SJSA1 (cell line): ENCODE measurements around the gene KLHL30. TPM values are rescaled to one million over a fixed set of nuclear protein-coding genes. Genes with fewer than 3 reads are reported as not detected.
A peak's percentile ranks its signal among the peaks of the same experiment; 100 is the strongest.

Experiments used
- DNase-seq, 2 experiments: peaks; one replicate each; pipeline ENCODE4 v3.0.0-alpha.2; 2015 to 2020; ENCODE audit warnings: low spot score in 2 of 2, low read depth in 1 of 2
- H3K27ac ChIP-seq: fragments of 250-450 bp; sonication (Bioruptor Pico); 2 replicates; pipeline ENCODE4 v1.5.1; 2020; ENCODE audit warnings: mild to moderate bottlenecking, moderate library complexity
- H3K27me3 ChIP-seq: fragments of 250-450 bp; sonication (Bioruptor Pico); replicated peaks from 2 replicates; pipeline ENCODE4 v1.5.1; 2020; ENCODE audit warnings: mild to moderate bottlenecking, moderate library complexity
- H3K36me3 ChIP-seq: fragments of 250-450 bp; sonication (Bioruptor Pico); 2 replicates; pipeline ENCODE4 v1.5.1; 2020; ENCODE audit warnings: mild to moderate bottlenecking
- H3K4me1 ChIP-seq: fragments of 250-450 bp; sonication (Bioruptor Pico); replicated peaks from 2 replicates; pipeline ENCODE4 v1.6.1; 2021; ENCODE audit warnings: mild to moderate bottlenecking
- H3K4me3 ChIP-seq: fragments of 250-450 bp; sonication (Bioruptor Pico); 2 replicates; pipeline ENCODE4 v1.5.1; 2020; ENCODE audit warnings: mild to moderate bottlenecking
- H3K9me3 ChIP-seq: fragments of 250-450 bp; sonication (Bioruptor Pico); replicated peaks from 2 replicates; pipeline ENCODE4 v1.5.1; 2020; ENCODE audit warnings: mild to moderate bottlenecking
- total RNA-seq: library from RNA; depleted of rRNA; stranded (reverse); fragments of >200 nt; shearing (Covaris generic); gene quantifications from 2 replicates; pipeline ENCODE4 v1.2.3, GENCODE V29; 2014

KLHL30 gene
- total RNA-seq, 1 experiment from 2014 or later = 1.5 TPM

DNA sequence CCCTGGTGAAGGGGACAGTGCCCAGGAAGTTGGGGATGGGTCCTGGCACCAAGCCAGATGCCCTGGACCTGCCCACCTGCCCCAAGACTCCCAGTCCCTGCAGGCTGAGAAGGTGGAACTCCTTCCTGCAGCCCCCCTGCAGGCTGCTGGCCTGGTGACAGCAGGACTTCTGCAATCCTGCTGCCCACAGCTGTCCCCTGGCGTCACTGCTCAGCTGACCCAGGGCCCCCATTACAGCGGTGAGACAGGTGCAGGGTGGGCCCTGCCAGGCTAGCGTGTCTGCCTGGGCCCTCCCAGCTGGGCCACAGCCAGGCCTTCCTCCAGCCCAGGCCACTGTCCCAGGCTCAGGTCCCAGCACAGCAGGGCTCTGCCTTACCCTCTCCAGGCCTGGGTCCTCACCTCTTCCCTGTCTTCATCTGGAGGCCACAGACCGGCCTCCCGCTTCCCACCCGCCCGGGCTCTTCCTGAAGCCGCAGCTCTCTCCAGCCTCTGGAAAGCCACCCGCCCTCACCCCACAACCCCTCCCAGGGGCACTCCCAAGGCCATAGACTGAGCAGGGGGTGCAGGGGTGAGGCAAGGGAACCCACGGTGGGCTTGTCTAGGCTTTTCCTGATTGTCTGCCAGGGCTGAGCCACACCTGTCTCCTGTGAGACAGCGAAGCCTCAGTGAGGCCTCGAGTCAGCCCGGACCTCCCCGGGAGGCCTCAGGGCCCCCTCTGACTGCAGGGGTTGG is 11.5 kb downstream of the KLHL30 start:
- no peak overlapping the region for H3K4me3 ChIP-seq
- no peak for DNase-seq
- no peak overlapping the region for H3K27ac ChIP-seq
- 0 out of 2 replicates have a peak, but pooled peaks cover under 1% of the 10 kb centered on the region for H3K4me1 ChIP-seq
- no peaks in the 10 kb centered on the region for H3K27me3 ChIP-seq
- H3K9me3 ChIP-seq = no peaks in the 10 kb centered on the region; the same call in 1 of the 2 replicates
- no peaks in the 10 kb centered on the region for H3K36me3 ChIP-seq

DNA sequence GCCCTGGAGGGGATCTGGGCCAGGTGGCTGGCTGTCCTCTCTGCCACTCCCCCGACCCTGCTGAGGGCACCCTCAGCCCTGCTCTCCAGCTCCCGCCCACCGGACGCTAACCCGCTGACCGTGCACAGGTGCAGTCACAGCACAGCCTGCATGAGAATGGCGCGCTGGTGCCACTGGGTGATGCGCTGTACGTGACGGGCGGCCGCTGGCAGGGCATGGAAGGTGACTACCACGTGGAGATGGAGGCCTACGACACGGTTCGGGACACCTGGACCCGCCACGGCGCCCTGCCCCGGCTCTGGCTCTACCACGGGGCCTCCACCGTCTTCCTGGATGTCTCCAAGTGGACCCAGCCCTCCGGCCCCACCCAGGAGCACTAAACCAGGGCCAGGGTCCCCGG is 12.2 kb downstream of the KLHL30 start:
- no peaks in the 10 kb centered on the region; the same call in 1 of the 2 replicates for H3K9me3 ChIP-seq
- no peak for DNase-seq
- H3K4me1 ChIP-seq = no peaks in the 10 kb centered on the region
- H3K27me3 ChIP-seq = no peaks in the 10 kb centered on the region
- no peak overlapping the region for H3K4me3 ChIP-seq
- H3K27ac ChIP-seq = no peak overlapping the region
- H3K36me3 ChIP-seq = no peaks in the 10 kb centered on the region

DNA sequence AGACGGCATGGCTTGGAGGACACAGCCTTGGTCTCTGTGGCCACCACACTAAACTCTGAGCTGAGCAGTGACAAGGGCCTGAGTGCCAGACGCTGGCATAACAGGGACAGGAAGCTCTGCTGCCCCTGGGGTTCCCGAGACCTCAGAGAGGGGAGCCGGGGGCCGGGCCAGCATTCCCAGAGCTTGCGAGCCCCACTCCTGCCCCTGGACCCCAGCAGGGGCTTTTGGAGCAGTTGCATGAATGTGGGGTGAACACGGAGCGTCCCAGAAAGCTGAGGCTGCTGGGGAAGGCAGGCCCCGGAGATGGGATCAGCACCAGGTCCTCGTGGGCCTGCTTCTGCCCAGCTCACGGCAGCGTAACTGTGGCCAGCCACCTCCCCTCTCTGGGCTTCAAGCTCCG is 12.7 kb downstream of the KLHL30 start:
- H3K36me3 ChIP-seq = no peaks in the 10 kb centered on the region
- H3K9me3 ChIP-seq = no peaks in the 10 kb centered on the region; the same call in 1 of the 2 replicates
- DNase-seq = no peak
- no peaks in the 10 kb centered on the region for H3K4me1 ChIP-seq
- no peak overlapping the region for H3K27ac ChIP-seq
- H3K4me3 ChIP-seq = no peak overlapping the region
- H3K27me3 ChIP-seq = no peaks in the 10 kb centered on the region

DNA sequence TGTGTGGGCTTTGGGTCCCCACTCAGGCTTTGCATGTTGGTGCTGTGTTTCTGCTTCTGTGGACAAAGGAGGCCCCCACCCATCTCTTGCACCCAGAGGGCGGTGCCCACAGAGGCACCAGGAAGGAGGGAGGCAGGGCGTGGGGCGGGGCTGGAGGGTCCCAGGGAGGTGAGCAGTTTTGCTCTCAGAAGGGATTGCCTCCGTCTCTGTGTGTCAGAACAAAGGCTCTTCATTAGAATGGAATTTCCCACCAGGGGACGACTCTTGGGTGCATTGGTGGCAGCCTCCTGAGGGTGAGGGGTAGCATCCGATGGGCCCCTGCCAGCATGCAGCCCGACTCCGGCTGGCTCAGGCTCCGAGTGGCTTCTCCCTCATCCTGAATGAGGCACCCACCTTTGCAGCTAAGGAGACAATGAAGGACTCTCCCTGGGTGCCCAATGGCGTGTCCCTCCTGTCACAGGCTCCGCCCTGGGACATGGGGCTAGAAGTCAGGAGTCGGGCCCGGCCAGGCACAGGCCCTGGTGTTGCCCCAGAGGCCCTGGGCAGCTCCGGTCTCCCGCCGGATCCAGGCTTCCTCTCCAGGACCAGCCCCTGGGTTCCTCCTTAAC is 13.3 kb downstream of the KLHL30 start:
- DNase-seq = no peak
- no peak overlapping the region for H3K27ac ChIP-seq

DNA sequence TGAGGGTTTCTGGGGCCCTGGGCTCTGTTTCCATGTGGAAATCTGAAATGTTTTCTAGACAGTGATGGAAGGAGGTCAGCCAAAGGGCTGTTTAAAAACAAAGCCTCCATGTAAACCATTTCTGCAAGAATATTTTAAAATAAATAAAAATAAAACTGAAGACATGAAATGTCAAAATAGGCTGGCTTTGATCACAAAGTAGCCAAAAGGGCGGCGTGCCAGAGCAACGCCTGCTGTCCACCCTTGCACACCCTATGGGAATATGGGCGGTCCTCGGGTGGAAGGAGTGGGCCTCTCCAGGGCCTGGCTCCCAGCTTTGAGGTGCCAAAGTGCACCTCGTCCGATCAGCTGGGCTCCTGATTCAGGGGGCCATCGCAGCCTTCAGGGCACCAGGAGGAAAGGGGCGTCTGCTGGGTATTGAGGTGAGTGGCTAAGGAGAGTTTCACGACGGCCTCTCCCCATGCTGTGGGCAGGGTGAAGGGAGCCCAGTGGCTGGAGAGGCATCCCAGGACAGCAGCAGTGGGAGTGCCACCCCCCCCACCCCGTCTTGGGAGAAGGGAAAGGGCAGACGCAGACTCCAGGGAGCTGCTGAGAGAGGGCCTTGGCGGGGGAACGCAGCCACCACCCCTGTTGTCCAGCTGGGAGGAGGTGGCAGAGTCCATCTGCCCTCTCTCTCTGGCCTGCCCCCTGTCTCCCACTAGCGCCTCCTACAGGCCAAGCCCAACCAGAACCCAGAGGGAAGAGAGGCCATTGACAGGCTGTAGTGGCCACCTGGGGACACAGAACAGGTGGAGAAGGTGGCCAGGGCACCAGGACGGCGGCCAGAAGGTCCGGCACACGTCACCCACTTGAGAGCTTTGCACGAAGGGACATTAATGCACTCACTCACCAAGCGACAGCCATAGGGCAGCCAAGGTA is 14.6 kb downstream of the KLHL30 start:
- Histone ChIP-seq H3K9me3 (no peaks in the 10 kb centered on the region; the same call in 1 of the 2 replicates), H3K4me1 (no peaks in the 10 kb centered on the region), H3K27ac (no peak overlapping the region), H3K36me3 (no peaks in the 10 kb centered on the region), H3K4me3 (no peak overlapping the region), H3K27me3 (no peaks in the 10 kb centered on the region)
- DNase-seq = no peak

More for the DNA sequence above, 13.3 kb downstream of the KLHL30 start:
- Histone ChIP-seq H3K9me3 (no peaks in the 10 kb centered on the region; the same call in 1 of the 2 replicates), H3K4me1 (no peaks in the 10 kb centered on the region), H3K27me3 (no peaks in the 10 kb centered on the region), H3K4me3 (no peak overlapping the region), H3K36me3 (no peaks in the 10 kb centered on the region)

DNA sequence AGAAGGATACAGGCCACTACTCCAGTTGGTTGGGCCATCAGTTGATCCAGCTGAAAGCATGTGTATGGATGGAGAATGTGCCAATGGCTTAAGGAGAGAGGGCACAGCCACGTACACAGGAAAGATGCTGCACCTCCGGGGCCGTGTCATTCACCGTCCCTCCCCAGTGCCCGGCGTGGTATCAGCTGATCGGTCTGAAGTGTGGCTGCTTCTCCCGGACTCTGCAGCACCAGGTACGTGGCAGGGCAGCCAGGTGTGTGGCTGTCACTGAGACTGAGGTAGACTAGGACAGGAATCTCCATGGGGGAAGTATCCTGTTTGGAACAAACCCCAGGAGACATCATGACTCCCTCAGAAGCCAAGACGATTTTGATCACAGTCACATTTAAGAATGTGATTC is 16.1 kb downstream of the KLHL30 start:
- H3K9me3 ChIP-seq = no peaks in the 10 kb centered on the region; the same call in 1 of the 2 replicates
- no peaks in the 10 kb centered on the region for H3K27me3 ChIP-seq
- peaks cover 8% of the 10 kb centered on the region for H3K4me1 ChIP-seq
- H3K27ac ChIP-seq = no peak overlapping the region
- no peak overlapping the region for H3K4me3 ChIP-seq
- no peak for DNase-seq
- no peaks in the 10 kb centered on the region for H3K36me3 ChIP-seq

DNA sequence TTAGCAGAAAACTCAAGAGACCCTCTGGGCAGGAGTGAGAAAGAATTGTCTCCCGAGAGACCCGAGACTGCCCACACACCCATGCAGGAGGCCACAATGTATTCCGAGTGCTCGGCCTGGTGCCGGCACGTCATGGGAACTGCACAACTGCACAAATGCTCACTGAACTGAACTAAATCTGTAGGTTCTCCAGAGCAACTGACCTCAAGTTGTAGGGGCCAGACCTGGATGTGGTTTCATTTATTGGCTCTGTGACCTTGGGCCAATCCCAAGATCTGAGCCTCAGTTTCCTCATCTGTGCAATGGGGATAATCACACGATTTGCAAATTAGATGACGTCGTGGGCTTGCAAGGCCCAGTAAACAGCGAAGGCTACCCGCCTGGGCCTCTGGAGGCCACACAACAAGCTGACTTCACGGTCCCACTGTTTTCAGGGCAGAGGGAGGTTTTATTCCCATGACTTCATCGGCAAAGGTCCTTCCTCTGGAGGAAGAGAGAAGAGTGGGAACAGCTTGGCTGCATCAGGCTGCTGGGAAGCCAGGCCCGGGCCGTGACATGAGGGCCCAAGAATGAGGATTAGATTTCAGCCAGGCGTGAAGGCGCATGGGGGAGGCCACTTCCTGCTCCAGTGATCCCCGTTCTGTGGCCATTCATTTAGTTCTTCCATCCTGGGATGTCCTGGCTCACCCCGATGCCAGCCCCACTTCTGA is 16.7 kb downstream of the KLHL30 start:
- Histone ChIP-seq H3K9me3 (no peaks in the 10 kb centered on the region; the same call in 1 of the 2 replicates), H3K4me1 (peaks cover 11% of the 10 kb centered on the region), H3K27ac (no peak overlapping the region), H3K27me3 (no peaks in the 10 kb centered on the region), H3K36me3 (no peaks in the 10 kb centered on the region), H3K4me3 (no peak overlapping the region)
- DNase-seq = no peak

DNA sequence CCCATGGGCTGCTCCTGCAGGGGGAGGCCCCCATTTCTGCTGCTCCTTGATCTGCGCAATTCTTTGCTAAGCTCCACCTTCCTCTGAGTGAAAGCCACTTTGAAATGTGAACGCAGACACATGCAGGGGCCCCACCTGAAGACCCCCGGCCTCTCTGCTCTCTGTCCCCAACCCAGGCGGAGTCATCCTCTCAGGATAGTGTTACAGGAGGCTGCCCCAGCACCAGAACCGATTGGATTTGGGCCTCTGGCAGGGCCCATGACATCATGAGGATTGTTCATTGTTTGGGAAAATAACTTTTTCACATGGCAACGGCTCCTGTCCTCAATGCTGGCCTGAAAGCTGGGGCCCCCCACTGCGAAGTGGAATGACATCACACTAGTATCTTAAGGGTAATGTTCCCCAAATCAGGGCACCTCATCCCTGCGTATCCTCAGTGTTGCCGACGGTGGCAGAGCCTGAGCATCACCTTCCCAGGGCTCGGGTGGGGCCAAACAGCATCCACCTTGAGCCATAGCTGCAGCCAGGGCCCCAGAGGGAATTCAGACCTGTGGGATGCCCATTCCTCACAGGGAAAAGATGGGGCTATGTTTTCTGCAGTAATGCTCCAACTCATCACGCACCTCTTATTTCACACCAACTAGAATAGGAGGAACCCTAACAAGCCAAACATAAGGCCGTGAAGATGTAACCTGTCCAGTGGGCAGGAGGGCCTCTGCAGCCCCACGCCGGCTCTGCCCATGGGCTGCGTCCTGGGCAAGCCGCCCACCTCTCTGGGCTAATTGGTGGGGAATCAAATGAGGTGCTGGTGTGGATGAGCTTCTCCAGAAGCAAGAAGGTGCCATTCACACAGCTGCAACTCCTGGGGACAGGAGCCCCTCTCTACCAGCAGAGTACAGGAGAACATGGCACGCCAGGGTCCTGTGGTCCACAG is 17.6 kb downstream of the KLHL30 start:
- no peak overlapping the region for H3K4me3 ChIP-seq
- H3K36me3 ChIP-seq = no peaks in the 10 kb centered on the region
- no peak overlapping the region for H3K27ac ChIP-seq
- no peaks in the 10 kb centered on the region; the same call in 1 of the 2 replicates for H3K9me3 ChIP-seq
- DNase-seq = no peak
- no peaks in the 10 kb centered on the region for H3K27me3 ChIP-seq
- H3K4me1 ChIP-seq = peaks cover 12% of the 10 kb centered on the region

DNA sequence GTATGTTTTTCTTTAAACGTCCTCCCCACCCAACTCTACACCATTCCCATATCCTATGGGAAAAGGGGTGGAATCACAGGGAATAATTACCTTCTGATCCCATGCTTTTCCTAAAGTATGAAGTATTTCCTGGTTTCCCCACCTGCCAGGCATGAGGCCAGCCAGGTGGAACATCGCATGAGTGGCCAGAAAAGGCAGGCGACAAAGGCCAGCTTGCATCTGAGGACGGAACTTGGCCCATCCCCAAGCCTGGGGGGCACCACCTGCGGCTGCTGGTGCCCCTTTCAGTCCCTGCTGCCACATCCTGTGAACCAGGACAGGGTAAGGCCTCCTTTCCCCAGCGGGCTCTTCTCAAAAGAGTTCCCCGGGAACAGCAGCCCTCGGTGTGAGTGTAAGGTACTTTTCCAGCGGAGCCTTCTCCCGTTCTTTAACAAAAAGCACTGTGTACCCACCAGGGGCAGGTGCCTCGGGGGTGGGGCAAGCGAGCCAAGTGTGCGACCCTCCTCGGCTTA is 19.1 kb downstream of the KLHL30 start:
- DNase-seq = no peak
- peaks cover 12% of the 10 kb centered on the region for H3K4me1 ChIP-seq
- no peaks in the 10 kb centered on the region for H3K36me3 ChIP-seq
- H3K27ac ChIP-seq = no peak overlapping the region
- H3K4me3 ChIP-seq = no peak overlapping the region
- no peaks in the 10 kb centered on the region; the same call in 1 of the 2 replicates for H3K9me3 ChIP-seq
- H3K27me3 ChIP-seq = no peaks in the 10 kb centered on the region

DNA sequence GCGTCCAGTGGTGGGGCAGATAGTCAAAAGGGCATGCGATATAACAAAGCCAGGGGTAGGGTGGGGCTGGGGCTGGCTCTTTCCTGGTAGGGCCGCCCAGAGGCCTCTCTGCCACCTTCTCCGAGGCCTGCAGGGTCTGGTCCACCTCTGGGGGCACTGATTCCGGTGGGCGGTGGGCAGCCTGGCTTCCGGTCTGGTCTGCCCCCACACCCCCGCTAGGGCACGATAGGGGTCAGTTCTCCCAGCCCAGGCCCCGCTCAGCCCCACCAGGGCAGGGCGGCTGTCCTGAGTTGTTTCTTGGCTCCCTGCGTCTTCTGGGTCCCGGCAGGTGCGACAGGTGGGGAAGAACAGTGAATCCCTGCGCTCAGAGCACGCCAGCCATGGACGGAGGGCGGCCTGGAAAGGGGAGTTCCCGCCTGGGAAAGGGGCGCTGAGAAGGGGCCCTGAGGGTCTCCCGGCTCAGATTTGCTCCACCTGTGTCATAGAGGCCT is 19.6 kb downstream of the KLHL30 start:
- no peak for DNase-seq
- no peaks in the 10 kb centered on the region; the same call in 1 of the 2 replicates for H3K9me3 ChIP-seq
- no peaks in the 10 kb centered on the region for H3K36me3 ChIP-seq
- no peak overlapping the region for H3K4me3 ChIP-seq
- no peak overlapping the region for H3K27ac ChIP-seq
- H3K4me1 ChIP-seq = peaks cover 12% of the 10 kb centered on the region
- H3K27me3 ChIP-seq = no peaks in the 10 kb centered on the region

DNA sequence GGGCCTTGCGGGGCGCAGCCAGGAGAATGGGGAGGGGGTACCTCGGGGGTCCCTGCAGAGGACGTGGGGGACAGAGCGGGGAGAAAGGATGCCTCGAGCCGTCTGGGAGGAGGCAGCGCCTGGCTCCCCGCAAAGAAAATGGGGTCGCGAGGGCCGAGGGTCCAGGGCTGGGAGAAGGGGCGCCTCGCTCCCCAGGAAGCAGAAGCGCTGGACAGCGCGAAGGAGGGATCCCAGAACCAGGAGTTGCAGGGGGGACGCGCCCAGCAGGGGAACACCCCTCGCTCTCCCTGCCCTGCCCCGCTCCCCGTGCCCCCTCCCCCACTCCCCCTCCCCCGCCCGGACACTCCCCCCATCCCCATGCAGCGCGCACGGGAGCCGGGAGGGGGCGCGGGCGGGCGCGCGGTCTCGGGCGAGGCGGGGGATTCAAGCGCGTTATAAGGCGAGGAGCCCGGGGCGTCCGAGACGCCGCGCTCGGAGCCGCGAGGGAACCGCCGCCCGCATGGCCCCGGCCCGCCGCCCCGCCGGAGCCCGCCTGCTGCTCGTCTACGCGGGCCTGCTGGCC is 20.1 kb downstream of the KLHL30 start, which contains the start of gene ERFE:
Gene ERFE (plus strand): TSS at position 462 of the 562 bp plus-strand sequence. CDS start 38 bp downstream, at position 500.
- H3K27me3 ChIP-seq = no peaks in the 10 kb centered on the region
- H3K9me3 ChIP-seq = no peaks in the 10 kb centered on the region; the same call in 1 of the 2 replicates
- peaks cover 16% of the 10 kb centered on the region for H3K4me1 ChIP-seq
- peak within 1 kb of the TSS; percentile 45 for H3K4me3 ChIP-seq
- no peak within 1 kb of the TSS for H3K27ac ChIP-seq
- no peak for DNase-seq
- H3K36me3 ChIP-seq = no peaks in the 10 kb centered on the region
